ENCODE measurements around the gene TTC4. TPM values are rescaled to one million over a fixed set of nuclear protein-coding genes. Genes with fewer than 3 reads are reported as not detected.
A peak's percentile ranks its signal among the peaks of the same experiment; 100 is the strongest.

The TTC4 gene
- total RNA-seq, 2 donors from 2014 or later = 23.1 to 28.3 TPM

- DNase-seq = no peak
- Histone ChIP-seq H3K9me3 (ENCODE audit: control insufficient read depth, low read length) (no peaks in the 10 kb centered on the region), H3K4me3 (ENCODE audit: low read length) (no peak overlapping the region), H3K27ac (ENCODE audit: low read depth, low read length) (no peak overlapping the region), H3K27me3 (ENCODE audit: control insufficient read depth, insufficient read depth, low read length, poor library complexity, severe bottlenecking) (no peaks in the 10 kb centered on the region), H3K36me3 (ENCODE audit: control insufficient read depth, insufficient read depth, low read length) (peaks cover 13% of the 10 kb centered on the region), H3K9ac (ENCODE audit: extremely low read depth, low read length, poor library complexity, severe bottlenecking) (no peak overlapping the region), H3K4me1 (ENCODE audit: control insufficient read depth, insufficient read depth, low read length) (no peaks in the 10 kb centered on the region)
- no peak for TF ChIP-seq CTCF (conservative IDR thresholded peaks at IDR 0.05)
- no peaks in the 10 kb centered on the region for H3K9me3 Mint-ChIP-seq
- H3K36me3 Mint-ChIP-seq (ENCODE audit: low read depth) = peaks cover 22% of the 10 kb centered on the region
- no peaks in the 10 kb centered on the region for H3K27me3 Mint-ChIP-seq (ENCODE audit: insufficient read depth)
- H3K4me3 Mint-ChIP-seq = no peak overlapping the region
- 95 to 99% methylated on average over 8 to 9 of the region's 9 CpGs for WGBS, 2 experiments (ENCODE audit: insufficient coverage in 1 of 2, insufficient read length in 1 of 2)
- H3K27ac Mint-ChIP-seq = no peak overlapping the region
- H3K4me1 Mint-ChIP-seq = no peaks in the 10 kb centered on the region
Measured at GRCh38 chr1:54757833-54758232, 42.2 kb downstream of the TTC4 start.

DNA sequence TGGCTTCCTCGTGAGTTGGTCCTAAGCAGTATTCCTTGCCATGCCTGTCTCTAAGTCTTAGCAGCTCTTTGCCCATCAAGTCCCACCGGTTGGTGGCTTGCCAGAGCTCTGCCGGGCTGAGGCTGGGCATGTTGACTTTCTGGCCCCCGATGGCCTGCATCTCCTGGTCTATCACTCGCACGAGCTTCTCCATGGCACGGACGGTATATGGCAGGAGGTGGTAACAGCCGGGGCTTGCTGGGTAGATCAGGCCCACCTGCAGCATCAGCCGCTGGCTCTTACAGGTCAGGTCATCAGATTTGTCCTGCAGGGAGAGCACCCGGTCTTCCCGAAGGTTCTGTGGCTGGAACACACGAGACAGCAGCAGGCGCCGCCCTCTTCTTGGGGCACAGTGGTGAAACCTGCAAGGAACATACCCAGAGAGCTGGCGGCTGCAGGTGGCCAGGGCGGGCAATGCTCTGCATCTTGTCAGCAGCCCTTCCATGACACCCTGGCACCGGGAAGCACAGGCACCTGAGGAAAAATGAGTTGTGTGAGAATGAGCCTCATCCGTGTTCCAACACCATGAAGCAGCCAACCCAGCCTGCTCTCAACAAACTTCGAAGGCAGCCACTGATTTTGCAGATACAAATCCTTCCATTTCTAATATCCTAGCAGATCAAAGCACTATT, 43.2 kb downstream of the TTC4 start:
- Histone ChIP-seq H3K4me3 (ENCODE audit: low read length) (no peak overlapping the region), H3K36me3 (ENCODE audit: control insufficient read depth, insufficient read depth, low read length) (peaks cover 13% of the 10 kb centered on the region), H3K27ac (ENCODE audit: low read depth, low read length) (no peak overlapping the region), H3K9ac (ENCODE audit: extremely low read depth, low read length, poor library complexity, severe bottlenecking) (no peak overlapping the region), H3K4me1 (ENCODE audit: control insufficient read depth, insufficient read depth, low read length) (peaks cover 5% of the 10 kb centered on the region), H3K9me3 (ENCODE audit: control insufficient read depth, low read length) (no peaks in the 10 kb centered on the region), H3K27me3 (ENCODE audit: control insufficient read depth, insufficient read depth, low read length, poor library complexity, severe bottlenecking) (no peaks in the 10 kb centered on the region)
- no peaks in the 10 kb centered on the region for H3K9me3 Mint-ChIP-seq
- TF ChIP-seq CTCF (conservative IDR thresholded peaks at IDR 0.05) = no peak
- DNase-seq = no peak
- peaks cover 5% of the 10 kb centered on the region for H3K4me1 Mint-ChIP-seq
- WGBS, 2 experiments (ENCODE audit: insufficient coverage in 1 of 2, insufficient read length in 1 of 2) = 95 to 97% methylated on average over 13 to 20 of the region's 20 CpGs
- peaks cover 22% of the 10 kb centered on the region for H3K36me3 Mint-ChIP-seq (ENCODE audit: low read depth)
- no peaks in the 10 kb centered on the region for H3K27me3 Mint-ChIP-seq (ENCODE audit: insufficient read depth)
- H3K27ac Mint-ChIP-seq = no peak overlapping the region
- no peak overlapping the region for H3K4me3 Mint-ChIP-seq

GRCh38 chr1:54763816-54764132, 48.1 kb downstream of the TTC4 start:
- peak overlapping the region; percentile 96 for H3K4me3 ChIP-seq (ENCODE audit: low read length)
- no peak for TF ChIP-seq CTCF (conservative IDR thresholded peaks at IDR 0.05)
- 0 to 3% methylated on average over 8 to 11 of the region's 11 CpGs for WGBS, 2 experiments (ENCODE audit: insufficient coverage in 1 of 2, insufficient read length in 1 of 2)

More at GRCh38 chr1:54763816-54764132, 48.1 kb downstream of the TTC4 start:
- Histone ChIP-seq H3K9ac (ENCODE audit: extremely low read depth, low read length, poor library complexity, severe bottlenecking) (peak overlapping the region; percentile 70), H3K36me3 (ENCODE audit: control insufficient read depth, insufficient read depth, low read length) (no peaks in the 10 kb centered on the region), H3K27me3 (ENCODE audit: control insufficient read depth, insufficient read depth, low read length, poor library complexity, severe bottlenecking) (no peaks in the 10 kb centered on the region), H3K9me3 (ENCODE audit: control insufficient read depth, low read length) (no peaks in the 10 kb centered on the region), H3K27ac (ENCODE audit: low read depth, low read length) (no peak overlapping the region), H3K4me1 (ENCODE audit: control insufficient read depth, insufficient read depth, low read length) (peaks cover 10% of the 10 kb centered on the region)
- Mint-ChIP-seq H3K9me3 (no peaks in the 10 kb centered on the region), H3K4me1 (peaks cover 30% of the 10 kb centered on the region), H3K27me3 (ENCODE audit: insufficient read depth) (no peaks in the 10 kb centered on the region), H3K4me3 (peak overlapping the region; percentile 93), H3K36me3 (ENCODE audit: low read depth) (no peaks in the 10 kb centered on the region), H3K27ac (peak overlapping the region; percentile 96)
- DNase-seq = no peak

All from endodermal cell (in vitro differentiated cells).